A375 (cell line): ENCODE measurements around the gene CDY2B. TPM values are rescaled to one million over a fixed set of nuclear protein-coding genes. Genes with fewer than 3 reads are reported as not detected.

Source experiments
- total RNA-seq: library from RNA; depleted of rRNA; stranded (reverse); fragments of >200 nt; shearing (Covaris generic); gene quantifications from 2 replicates; pipeline ENCODE4 v1.2.3, GENCODE V29; 2014; rRNA removed

Gene CDY2B, protein sequence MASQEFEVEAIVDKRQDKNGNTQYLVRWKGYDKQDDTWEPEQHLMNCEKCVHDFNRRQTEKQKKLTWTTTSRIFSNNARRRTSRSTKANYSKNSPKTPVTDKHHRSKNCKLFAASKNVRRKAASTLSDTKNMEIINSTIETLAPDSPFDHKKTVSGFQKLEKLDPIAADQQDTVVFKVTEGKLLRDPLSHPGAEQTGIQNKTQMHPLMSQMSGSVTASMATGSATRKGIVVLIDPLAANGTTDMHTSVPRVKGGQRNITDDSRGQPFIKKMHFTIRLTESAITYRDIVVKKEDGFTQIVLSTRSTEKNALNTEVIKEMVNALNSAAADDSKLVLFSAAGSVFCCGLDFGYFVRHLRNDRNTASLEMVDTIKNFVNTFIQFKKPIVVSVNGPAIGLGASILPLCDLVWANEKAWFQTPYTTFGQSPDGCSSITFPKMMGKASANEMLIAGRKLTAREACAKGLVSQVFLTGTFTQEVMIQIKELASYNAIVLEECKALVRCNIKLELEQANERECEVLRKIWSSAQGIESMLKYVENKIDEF
- not detected in 2 replicates for total RNA-seq

DNA sequence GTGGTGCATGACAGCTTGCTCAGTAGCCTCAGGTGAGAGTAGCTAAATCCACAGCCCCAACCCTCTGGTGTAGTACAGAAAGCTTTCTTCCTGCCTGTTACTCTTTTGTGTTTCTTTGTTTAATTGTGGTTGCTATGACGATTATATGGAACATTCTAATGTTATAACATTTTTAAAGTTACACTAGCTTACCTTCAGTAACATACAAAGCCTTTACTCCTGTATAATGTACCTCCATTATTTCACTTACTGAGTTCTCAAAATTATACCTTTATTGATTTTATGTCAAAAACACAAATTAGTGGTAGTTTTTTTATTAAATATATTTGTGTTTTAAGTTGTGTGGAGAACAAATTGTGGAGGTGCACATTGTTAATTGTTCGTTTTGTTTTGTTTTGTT lies at the start of gene CDY2B:
CDY2B (minus strand) TSS at position 101 of the 400 bp plus-strand sequence. CDS start 328 bp downstream, outside the sequence.

Other genes starting within 250 kb of the CDY2B start
- gene CDY2A, start 145.6 kb upstream of the CDY2B start, total RNA-seq = not detected in 2 replicates